HG03432 (cell line): ENCODE measurements around the gene SPIB.
"Not testable (repeated sequence)": the region's sequence is repeated elsewhere in the genome, so short reads cannot be mapped to it uniquely, and the experiment has no call there.

Experiments used
- ATAC-seq: cut with Tn5 transposase; IDR thresholded peaks from one replicate; pipeline ENCODE4 v1.9.1; 2021; ENCODE audit warnings: mild to moderate bottlenecking, moderate library complexity; ENCODE audit not compliant: unreplicated experiment

The SPIB gene

GRCh38 chr19:50465000-50465399 is 46.3 kb downstream of the SPIB start:
- ATAC-seq: no peak

GRCh38 chr19:50465986-50466705 is 47.4 kb downstream of the SPIB start:
- ATAC-seq: no peak

DNA sequence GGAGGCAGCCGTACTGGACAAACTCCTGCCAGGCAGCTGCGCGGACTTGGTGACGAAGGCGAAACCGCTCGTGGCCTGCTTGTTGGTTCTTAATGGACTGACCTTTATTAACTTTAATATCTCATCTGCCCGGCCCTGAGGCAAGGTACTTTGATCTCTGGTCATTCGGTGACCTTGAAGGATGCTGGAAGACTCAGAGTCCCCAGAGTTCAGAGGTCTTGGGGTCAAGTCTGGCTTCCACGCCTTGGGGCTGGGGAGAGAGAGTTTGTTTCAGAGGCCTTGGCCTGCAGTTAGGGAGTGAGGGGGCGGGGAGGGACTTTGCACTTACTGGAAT is 47.9 kb downstream of the SPIB start:
- ATAC-seq: no peak

- ATAC-seq: no peak
Measured at GRCh38 chr19:50467566-50467965, 48.8 kb downstream of the SPIB start.

DNA sequence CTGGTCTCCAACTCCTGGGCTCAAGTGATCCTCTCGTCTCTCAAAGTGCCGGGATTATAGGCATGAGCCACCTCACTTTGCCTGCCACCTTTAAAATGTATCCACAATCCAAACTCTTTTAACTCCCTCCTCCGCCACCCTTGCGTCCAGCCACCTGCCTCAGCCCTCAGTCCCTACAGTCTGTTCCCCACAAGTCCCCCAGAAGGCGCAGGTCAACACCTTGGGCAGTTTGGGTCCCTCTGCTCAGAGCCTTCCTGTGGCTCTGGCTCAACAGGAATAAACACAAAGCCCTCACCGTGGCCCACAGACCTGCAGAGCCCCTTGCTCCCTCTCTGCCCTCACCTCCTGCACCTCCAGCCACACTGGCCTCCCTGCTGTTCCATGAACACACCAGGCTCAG is 50.1 kb downstream of the SPIB start:
- no peak for ATAC-seq

DNA sequence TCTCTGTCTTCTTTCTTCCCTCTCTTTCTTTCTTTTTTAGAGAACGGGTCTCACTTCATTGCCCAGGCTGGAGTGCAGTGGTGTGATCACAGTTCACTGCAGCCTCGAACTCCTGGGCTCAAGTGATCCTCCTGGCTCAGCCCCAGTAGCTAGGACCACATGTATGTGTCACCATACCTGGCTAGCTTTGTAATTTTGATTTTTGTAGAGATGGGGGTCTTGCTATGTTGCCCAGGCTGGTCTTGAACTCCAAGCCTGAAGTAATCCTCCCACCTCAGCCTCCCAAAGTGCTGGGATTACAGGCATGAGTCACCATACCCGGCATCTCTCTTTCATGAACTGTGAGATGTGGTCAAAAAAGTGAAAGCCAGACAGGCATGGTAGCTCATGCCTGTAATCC is 54.6 kb downstream of the SPIB start:
- not testable (repeated sequence) for ATAC-seq

DNA sequence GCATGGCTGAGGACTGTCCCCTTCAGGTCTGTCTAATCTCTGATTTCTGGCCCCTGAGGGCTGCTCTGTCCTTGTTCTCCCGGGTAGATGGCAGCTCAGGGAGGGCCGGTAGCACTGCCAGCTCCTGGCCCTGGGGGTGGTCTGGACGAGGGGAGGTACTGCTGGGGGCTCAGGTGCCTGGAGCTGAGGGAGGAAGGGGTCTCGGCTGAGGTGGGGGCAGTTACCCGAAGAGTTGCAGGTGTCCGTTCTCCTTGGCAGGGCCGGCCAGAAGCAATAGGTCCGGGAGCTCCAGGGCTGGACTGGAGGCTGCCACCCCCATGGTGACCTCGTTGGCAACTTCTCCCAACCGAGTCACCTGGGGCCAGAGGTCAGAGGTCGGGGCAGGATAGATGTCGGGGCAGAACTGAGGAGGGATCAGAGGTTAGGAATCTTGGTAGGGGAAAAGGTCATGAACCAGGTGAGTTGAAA is 56.4 kb downstream of the SPIB start:
- ATAC-seq: no peak

DNA sequence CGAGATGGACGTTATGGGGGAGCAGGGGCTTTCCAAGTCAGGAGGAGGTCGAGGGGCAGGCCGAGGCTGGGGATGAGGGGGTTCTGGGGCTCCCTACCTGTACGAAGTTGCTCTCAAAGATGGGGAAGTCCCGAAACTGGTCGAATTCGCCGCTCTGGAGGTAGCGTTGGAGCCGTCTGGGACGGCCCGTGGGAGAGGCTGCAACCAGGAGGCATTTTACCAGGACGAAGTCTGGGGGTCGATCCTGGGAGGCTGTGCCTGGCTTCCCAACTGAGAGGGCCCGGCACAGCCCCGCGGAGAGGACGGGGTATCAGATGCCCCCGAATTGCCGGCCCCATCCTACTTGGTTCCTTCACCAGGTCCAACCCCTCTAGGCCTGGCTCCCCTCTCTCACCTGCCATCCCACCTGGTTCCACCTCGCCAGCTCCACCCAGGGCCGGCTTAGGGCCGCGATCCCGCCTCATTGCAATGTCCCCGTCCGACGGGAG is 57.0 kb downstream of the SPIB start:
- peak; percentile 7 for ATAC-seq

- ATAC-seq: peak; percentile 85
Measured at GRCh38 chr19:50476224-50476906, 57.6 kb downstream of the SPIB start, which contains the start of the genes EMC10 and GARIN5A. TSS of gene EMC10 (plus strand) at chr19:50476507. CDS start at chr19:50476545, 38 bp downstream. TSS of gene GARIN5A (minus strand) at chr19:50476848. CDS start at chr19:50476388, 460 bp downstream.

DNA sequence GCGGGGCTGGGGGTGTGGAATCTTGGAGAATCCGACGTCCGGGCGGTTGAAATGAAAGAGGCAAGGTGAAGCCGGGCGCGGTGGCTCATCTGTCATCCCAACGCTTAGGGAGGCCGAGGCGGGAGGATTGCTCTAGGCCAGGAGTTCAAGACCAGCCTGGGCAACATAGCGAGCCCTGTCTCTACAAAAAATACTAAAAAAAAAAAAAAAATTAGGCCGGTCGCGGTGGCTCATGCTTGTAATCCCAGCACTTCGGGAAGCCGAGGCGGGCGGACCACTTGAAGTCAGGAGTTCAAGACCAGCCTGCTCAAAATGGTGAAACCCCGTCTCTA is 58.1 kb downstream of the SPIB start:
- ATAC-seq: no peak

- ATAC-seq: no peak
Measured at GRCh38 chr19:50477751-50478515, 59.2 kb downstream of the SPIB start.

- no peak for ATAC-seq
Measured at GRCh38 chr19:50478901-50479715, 60.4 kb downstream of the SPIB start.

DNA sequence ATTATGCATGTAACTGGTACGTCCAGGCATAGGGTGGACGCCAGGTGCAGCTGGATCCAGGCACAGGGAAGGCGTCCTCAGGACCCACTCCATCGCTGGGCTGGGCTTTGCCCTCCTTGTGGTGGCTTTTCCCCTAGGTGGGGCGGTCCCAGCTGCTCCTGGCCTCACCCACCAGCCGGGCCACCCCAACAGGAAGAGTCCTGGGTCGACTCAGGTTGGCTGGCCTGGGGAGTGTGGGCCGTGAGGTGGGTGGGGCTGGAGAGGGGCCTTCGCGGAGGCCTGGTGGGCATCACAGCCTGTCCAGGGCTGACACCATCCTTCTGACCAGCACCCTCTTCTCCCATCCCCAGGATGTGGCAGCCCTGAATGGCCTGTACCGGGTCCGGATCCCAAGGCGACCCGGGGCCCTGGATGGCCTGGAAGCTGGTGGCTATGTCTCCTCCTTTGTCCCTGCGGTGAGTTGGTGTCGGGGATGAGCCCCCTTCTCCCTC is 61.1 kb downstream of the SPIB start:
- no peak for ATAC-seq

DNA sequence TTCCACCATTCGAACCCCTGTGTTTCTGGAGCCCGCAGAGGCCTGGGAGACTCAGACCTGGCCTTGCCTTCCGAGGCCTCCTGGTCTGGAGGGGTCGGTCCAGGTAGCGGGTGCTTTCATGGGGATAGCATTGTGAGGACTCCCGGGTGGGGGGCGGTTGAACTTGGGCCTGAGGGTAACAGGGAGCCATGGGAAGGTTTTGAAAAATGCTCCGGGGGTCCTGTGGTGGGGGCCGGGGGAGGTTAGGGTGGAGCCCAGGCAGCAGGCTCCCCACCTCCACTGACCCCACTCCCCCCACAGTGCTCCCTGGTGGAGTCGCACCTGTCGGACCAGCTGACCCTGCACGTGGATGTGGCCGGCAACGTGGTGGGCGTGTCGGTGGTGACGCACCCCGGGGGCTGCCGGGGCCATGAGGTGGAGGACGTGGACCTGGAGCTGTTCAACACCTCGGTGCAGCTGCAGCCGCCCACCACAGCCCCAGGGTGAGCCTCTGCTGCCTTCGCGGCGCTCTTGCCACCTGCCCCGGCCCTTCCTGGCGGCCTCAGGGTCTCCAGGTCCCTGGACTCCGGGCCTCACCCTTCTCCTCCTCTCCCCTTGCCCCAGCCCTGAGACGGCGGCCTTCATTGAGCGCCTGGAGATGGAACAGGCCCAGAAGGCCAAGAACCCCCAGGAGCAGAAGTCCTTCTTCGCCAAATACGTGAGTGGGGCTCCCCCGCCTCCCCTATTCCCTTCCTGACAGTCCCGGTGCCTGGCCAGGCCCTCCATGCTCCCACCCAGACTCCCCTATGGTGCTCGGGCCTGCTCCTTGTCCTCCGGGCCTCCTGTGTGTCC is 61.8 kb downstream of the SPIB start:
- ATAC-seq: no peak
